Stimulated activated CD8-positive, alpha-beta memory T cell treated with anti-CD3 and anti-CD28 coated beads, Interleukin-7, amount 100 ng/mL, for 24 hours (primary cell): ENCODE results near the gene BMPR1A.
"Not testable (repeated sequence)": the region's sequence is repeated elsewhere in the genome, so short reads cannot be mapped to it uniquely, and the experiment has no call there.

Experiments used
- DNase-seq: peaks from one replicate; pipeline ENCODE4 v3.0.0-alpha.2; 2020; ENCODE audit warnings: low read depth

Gene BMPR1A

GRCh38 chr10:86941991-86942421, 185.6 kb downstream of the BMPR1A start:
- DNase-seq, result no peak

- no peak for DNase-seq
These were observed 186.3 kb downstream of the BMPR1A start for GRCh38 chr10:86942441-86943315.

GRCh38 chr10:86943316-86944030, 187.1 kb downstream of the BMPR1A start:
- DNase-seq, result no peak

GRCh38 chr10:86944031-86944419, 187.6 kb downstream of the BMPR1A start:
- DNase-seq, result no peak

GRCh38 chr10:86944471-86944870, 188.1 kb downstream of the BMPR1A start:
- no peak for DNase-seq

GRCh38 chr10:86944907-86945306, 188.5 kb downstream of the BMPR1A start:
- DNase-seq, result no peak

- no peak for DNase-seq
These were observed 189.2 kb downstream of the BMPR1A start for GRCh38 chr10:86945361-86946212.

GRCh38 chr10:86946213-86947155, 190.1 kb downstream of the BMPR1A start:
- no peak for DNase-seq

GRCh38 chr10:86947806-86948205, 191.4 kb downstream of the BMPR1A start:
- not testable (repeated sequence) for DNase-seq

GRCh38 chr10:86950349-86950748, 193.9 kb downstream of the BMPR1A start:
- no peak for DNase-seq

- DNase-seq, result no peak
These were observed 194.9 kb downstream of the BMPR1A start for GRCh38 chr10:86951184-86951761.

- DNase-seq, result no peak
These were observed 195.7 kb downstream of the BMPR1A start for GRCh38 chr10:86952106-86952505.

GRCh38 chr10:86952697-86953096, 196.3 kb downstream of the BMPR1A start:
- DNase-seq, result not testable (repeated sequence)

GRCh38 chr10:86953747-86954680, 197.6 kb downstream of the BMPR1A start:
- DNase-seq, result no peak

GRCh38 chr10:86954681-86955500, 198.5 kb downstream of the BMPR1A start:
- DNase-seq, result no peak

- no peak for DNase-seq
These were observed 199.2 kb downstream of the BMPR1A start for GRCh38 chr10:86955501-86956194.

- DNase-seq, result no peak
These were observed 199.9 kb downstream of the BMPR1A start for GRCh38 chr10:86956195-86956847.
